Loucy (cell line): Measurements from ENCODE around the gene CDC42BPA.

Source experiments
- H2AFZ ChIP-seq: fragments of 200-600 bp; sonication (generic); 2 replicates; pipeline ENCODE4 v1.6.0; 2016; ENCODE audit warnings: antibody characterized with exemption, mild to moderate bottlenecking, low read length, moderate library complexity
- H3F3A ChIP-seq: fragments of 200-600 bp; 2 replicates; pipeline ENCODE4 v1.6.0; 2016; ENCODE audit warnings: antibody characterized with exemption, low read depth, mild to moderate bottlenecking
- H3K27me3 ChIP-seq: fragments of 200-600 bp; sonication (generic); 2 replicates; pipeline ENCODE4 v1.6.1; 2014; ENCODE audit warnings: low read length, mild to moderate bottlenecking; ENCODE audit not compliant: insufficient read depth, poor library complexity, severe bottlenecking
- H3K36me3 ChIP-seq: fragments of 200-600 bp; sonication (generic); 2 replicates; pipeline ENCODE4 v1.6.1; 2016; ENCODE audit warnings: low read length; ENCODE audit not compliant: insufficient read depth
- H3K4me1 ChIP-seq: fragments of 200-600 bp; sonication (generic); 2 replicates; pipeline ENCODE4 v1.5.1; 2014; ENCODE audit warnings: low read length, mild to moderate bottlenecking; ENCODE audit not compliant: insufficient read depth, poor library complexity, severe bottlenecking
- H3K4me2 ChIP-seq: fragments of 200-600 bp; sonication (generic); 2 replicates; pipeline ENCODE4 v1.6.0; 2014; ENCODE audit warnings: antibody characterized with exemption, low read length, low read depth, mild to moderate bottlenecking; ENCODE audit not compliant: poor library complexity, severe bottlenecking
- H3K4me3 ChIP-seq: fragments of 200-600 bp; sonication (generic); 2 replicates; pipeline ENCODE4 v1.5.1; 2014; ENCODE audit warnings: low read length, mild to moderate bottlenecking, mixed read lengths; ENCODE audit not compliant: poor library complexity, severe bottlenecking
- H3K79me2 ChIP-seq: fragments of 200-600 bp; sonication (generic); 2 replicates; pipeline ENCODE4 v1.6.1; 2014; ENCODE audit warnings: low read length; ENCODE audit not compliant: insufficient read depth
- H3K9ac ChIP-seq: fragments of 200-600 bp; sonication (generic); 2 replicates; pipeline ENCODE4 v1.6.0; 2014; ENCODE audit warnings: mild to moderate bottlenecking, low read depth, low read length, moderate library complexity; ENCODE audit not compliant: poor library complexity, severe bottlenecking
- H3K9me2 ChIP-seq: fragments of 200-600 bp; sonication (generic); replicated peaks from 2 replicates; pipeline ENCODE4 v1.6.1; 2016; ENCODE audit warnings: low read depth, low read length, mixed read lengths
- H3K9me3 ChIP-seq: fragments of 200-600 bp; sonication (generic); 2 replicates; pipeline ENCODE4 v1.6.1; 2014; ENCODE audit warnings: mild to moderate bottlenecking, antibody characterized with exemption, low read length, low read depth; ENCODE audit not compliant: insufficient read depth
- H4K20me1 ChIP-seq: fragments of 200-600 bp; sonication (generic); 2 replicates; pipeline ENCODE4 v1.6.0; 2014; ENCODE audit warnings: antibody characterized with exemption, low read length, mild to moderate bottlenecking; ENCODE audit not compliant: insufficient read depth, poor library complexity, severe bottlenecking
- EZH2phosphoT487 ChIP-seq: fragments of 200-600 bp; IDR thresholded peaks from 2 replicates; pipeline ENCODE4 v1.6.1; 2018; ENCODE audit warnings: antibody characterized with exemption, mild to moderate bottlenecking, moderate library complexity, borderline replicate concordance
- TF ChIP-seq, protein P1 (sequence below): fragments of 200-600 bp; sonication (generic); conservative IDR thresholded peaks from 2 replicates; pipeline ENCODE4 v1.5.1; 2014; ENCODE audit warnings: mild to moderate bottlenecking, antibody characterized with exemption, low read length

The CDC42BPA gene

DNA sequence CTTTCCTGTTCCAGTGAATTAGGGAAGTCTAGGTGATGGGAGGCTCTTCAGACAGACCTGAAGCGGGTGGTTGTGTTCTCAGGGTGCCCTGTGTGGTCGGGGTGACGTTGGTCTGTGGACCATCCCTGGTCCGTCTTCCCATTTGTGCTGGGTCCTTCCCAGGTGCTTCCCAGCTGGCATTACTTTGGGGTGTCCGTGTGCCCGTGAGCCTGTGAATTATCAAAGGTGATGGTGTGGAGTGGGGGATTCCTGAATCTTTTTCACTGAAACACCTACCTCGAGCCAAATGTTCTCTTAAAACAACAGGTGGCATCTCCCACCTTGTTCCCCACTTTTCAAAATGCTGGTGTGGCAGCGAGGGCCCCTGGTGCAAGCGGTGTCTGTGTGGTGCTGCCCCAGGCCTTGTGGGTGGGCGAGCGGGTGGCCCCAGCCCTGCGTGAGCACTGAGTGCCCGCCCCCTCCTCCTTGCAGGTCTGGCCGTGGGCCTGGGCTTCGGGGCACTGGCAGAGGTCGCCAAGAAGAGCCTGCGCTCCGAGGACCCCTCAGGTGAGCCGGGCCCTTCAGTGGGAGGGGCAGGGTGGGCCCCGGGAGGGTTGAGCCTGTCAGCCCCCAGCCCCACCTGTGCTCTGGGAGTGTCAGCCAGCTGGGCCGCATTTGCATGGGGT lies 341.2 kb downstream of the CDC42BPA start:
- H3F3A ChIP-seq: no peaks in the 10 kb centered on the region
- no peak overlapping the region for H3K4me2 ChIP-seq
- TF ChIP-seq EZH2phosphoT487: no peak
- TF ChIP-seq, protein P1, sequence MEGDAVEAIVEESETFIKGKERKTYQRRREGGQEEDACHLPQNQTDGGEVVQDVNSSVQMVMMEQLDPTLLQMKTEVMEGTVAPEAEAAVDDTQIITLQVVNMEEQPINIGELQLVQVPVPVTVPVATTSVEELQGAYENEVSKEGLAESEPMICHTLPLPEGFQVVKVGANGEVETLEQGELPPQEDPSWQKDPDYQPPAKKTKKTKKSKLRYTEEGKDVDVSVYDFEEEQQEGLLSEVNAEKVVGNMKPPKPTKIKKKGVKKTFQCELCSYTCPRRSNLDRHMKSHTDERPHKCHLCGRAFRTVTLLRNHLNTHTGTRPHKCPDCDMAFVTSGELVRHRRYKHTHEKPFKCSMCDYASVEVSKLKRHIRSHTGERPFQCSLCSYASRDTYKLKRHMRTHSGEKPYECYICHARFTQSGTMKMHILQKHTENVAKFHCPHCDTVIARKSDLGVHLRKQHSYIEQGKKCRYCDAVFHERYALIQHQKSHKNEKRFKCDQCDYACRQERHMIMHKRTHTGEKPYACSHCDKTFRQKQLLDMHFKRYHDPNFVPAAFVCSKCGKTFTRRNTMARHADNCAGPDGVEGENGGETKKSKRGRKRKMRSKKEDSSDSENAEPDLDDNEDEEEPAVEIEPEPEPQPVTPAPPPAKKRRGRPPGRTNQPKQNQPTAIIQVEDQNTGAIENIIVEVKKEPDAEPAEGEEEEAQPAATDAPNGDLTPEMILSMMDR: no peak
- H3K4me1 ChIP-seq: peaks cover 7% of the 10 kb centered on the region
- H2AFZ ChIP-seq: no peak overlapping the region
- no peaks in the 10 kb centered on the region for H3K79me2 ChIP-seq
- no peaks in the 10 kb centered on the region for H4K20me1 ChIP-seq
- H3K4me3 ChIP-seq: no peak overlapping the region
- no peak overlapping the region for H3K9ac ChIP-seq
- H3K27me3 ChIP-seq: no peaks in the 10 kb centered on the region
- peaks cover 27% of the 10 kb centered on the region; the same call in 1 of the 2 replicates for H3K36me3 ChIP-seq
- H3K9me3 ChIP-seq: no peaks in the 10 kb centered on the region
- H3K9me2 ChIP-seq: no peaks in the 10 kb centered on the region

DNA sequence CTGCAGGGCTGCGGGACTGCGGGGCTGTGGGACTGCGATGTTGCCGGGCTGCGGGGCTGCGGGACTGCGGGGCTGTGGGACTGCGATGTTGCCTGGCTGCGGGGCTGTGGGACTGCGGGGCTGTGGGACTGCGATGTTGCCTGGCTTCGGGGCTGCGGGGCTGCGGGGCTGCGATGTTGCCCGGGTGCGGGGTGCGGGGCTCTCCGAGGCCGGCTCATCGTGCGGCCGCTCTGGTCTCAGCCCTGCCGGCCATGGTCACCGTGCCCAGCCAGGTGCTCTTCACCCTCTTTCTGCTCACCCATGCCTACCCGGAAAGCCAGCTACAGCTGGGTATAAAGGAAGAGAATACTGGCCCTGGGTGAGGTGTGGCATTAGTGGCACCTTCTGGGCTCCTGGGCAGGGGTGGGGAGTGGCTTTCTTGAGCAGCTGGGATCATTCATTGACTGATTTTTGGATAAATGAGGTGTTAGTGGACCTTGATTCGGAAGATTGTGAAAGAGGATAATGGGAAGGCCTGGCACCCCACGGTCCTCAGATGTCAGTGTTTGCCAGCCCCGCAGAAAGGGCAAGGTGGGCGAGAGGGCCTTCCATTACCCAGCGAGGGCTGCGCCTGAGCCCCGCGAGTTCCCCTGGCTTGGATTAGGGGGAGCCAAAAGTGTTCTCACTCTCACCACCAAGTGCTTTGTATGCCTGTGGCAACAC lies 341.9 kb downstream of the CDC42BPA start:
- no peaks in the 10 kb centered on the region for H4K20me1 ChIP-seq
- peaks cover 31% of the 10 kb centered on the region; the same call in 1 of the 2 replicates for H3K36me3 ChIP-seq
- TF ChIP-seq, protein P1: no peak
- no peak for TF ChIP-seq EZH2phosphoT487
- H3K9me2 ChIP-seq: no peaks in the 10 kb centered on the region
- H3K79me2 ChIP-seq: no peaks in the 10 kb centered on the region
- peaks cover 12% of the 10 kb centered on the region for H3K4me1 ChIP-seq
- H3K4me3 ChIP-seq: no peak overlapping the region
- H3F3A ChIP-seq: no peaks in the 10 kb centered on the region
- H3K9me3 ChIP-seq: 0 out of 2 replicates have a peak, but pooled peaks cover 5% of the 10 kb centered on the region
- H2AFZ ChIP-seq: no peak overlapping the region
- no peak overlapping the region for H3K9ac ChIP-seq
- no peaks in the 10 kb centered on the region for H3K27me3 ChIP-seq
- H3K4me2 ChIP-seq: no peak overlapping the region

GRCh38 chr1:226975259-226976250 lies 342.7 kb downstream of the CDC42BPA start:
- no peak overlapping the region for H2AFZ ChIP-seq
- TF ChIP-seq, protein P1: no peak
- TF ChIP-seq EZH2phosphoT487: no peak
- peaks cover 12% of the 10 kb centered on the region for H3K4me1 ChIP-seq
- no peaks in the 10 kb centered on the region for H3F3A ChIP-seq
- H4K20me1 ChIP-seq: no peaks in the 10 kb centered on the region
- no peaks in the 10 kb centered on the region for H3K79me2 ChIP-seq
- H3K9me3 ChIP-seq: 0 out of 2 replicates have a peak, but pooled peaks cover 6% of the 10 kb centered on the region
- peaks cover 28% of the 10 kb centered on the region; the same call in 1 of the 2 replicates for H3K36me3 ChIP-seq
- no peaks in the 10 kb centered on the region for H3K27me3 ChIP-seq
- H3K4me2 ChIP-seq: no peak overlapping the region
- no peaks in the 10 kb centered on the region for H3K9me2 ChIP-seq
- H3K4me3 ChIP-seq: no peak overlapping the region
- H3K9ac ChIP-seq: no peak overlapping the region
